Mesendoderm (in vitro differentiated cells): ENCODE measurements around the gene INSYN1.

Experiments
- DNase-seq: peaks from one replicate; pipeline ENCODE4 v3.0.0; 2013
- H2AK5ac ChIP-seq: 2 replicates; pipeline ENCODE4 v1.6.1; 2013; ENCODE audit warnings: low read length, inconsistent platforms
- H2BK120ac ChIP-seq: 2 replicates; pipeline ENCODE4 v1.6.1; 2013; ENCODE audit warnings: low read depth, mild to moderate bottlenecking, low read length, moderate library complexity, mixed read lengths
- H2BK15ac ChIP-seq: replicated peaks from 2 replicates; pipeline ENCODE4 v1.6.1; 2013; ENCODE audit warnings: low read depth, mild to moderate bottlenecking, moderate library complexity
- H2BK5ac ChIP-seq: 2 replicates; pipeline ENCODE4 v1.6.1; 2013; ENCODE audit warnings: low read length, inconsistent platforms
- H3K18ac ChIP-seq: 2 replicates; pipeline ENCODE4 v1.6.1; 2013; ENCODE audit warnings: mild to moderate bottlenecking, low read length, mixed read lengths
- H3K23ac ChIP-seq: one replicate; pipeline ENCODE4 v1.6.1; 2013; ENCODE audit warnings: low read length
- H3K27ac ChIP-seq: 2 replicates; pipeline ENCODE4 v1.5.1; 2013; ENCODE audit warnings: low read depth, mild to moderate bottlenecking, inconsistent platforms, low read length, moderate library complexity
- H3K27me3 ChIP-seq: 2 replicates; pipeline ENCODE4 v1.6.1; 2013; ENCODE audit warnings: low read length, control low read depth, mild to moderate bottlenecking, inconsistent platforms; ENCODE audit not compliant: insufficient read depth, poor library complexity
- H3K36me3 ChIP-seq: 2 replicates; pipeline ENCODE4 v1.6.1; 2013; ENCODE audit warnings: low read length, inconsistent platforms; ENCODE audit not compliant: control insufficient read depth, insufficient read depth
- H3K4ac ChIP-seq: one replicate; pipeline ENCODE4 v1.6.1; 2013; ENCODE audit warnings: low read depth, mild to moderate bottlenecking, low read length, moderate library complexity
- H3K4me1 ChIP-seq: 2 replicates; pipeline ENCODE4 v1.6.1; 2013; ENCODE audit warnings: low read depth, low read length, inconsistent platforms; ENCODE audit not compliant: control insufficient read depth
- H3K4me2 ChIP-seq: 2 replicates; pipeline ENCODE4 v1.6.1; 2013; ENCODE audit warnings: low read length
- H3K4me3 ChIP-seq: 2 replicates; pipeline ENCODE4 v1.5.1; 2013; ENCODE audit warnings: mild to moderate bottlenecking, low read length
- H3K56ac ChIP-seq: one replicate; pipeline ENCODE4 v1.6.1; 2013; ENCODE audit warnings: low read length
- H3K79me1 ChIP-seq: 2 replicates; pipeline ENCODE4 v1.6.1; 2013; ENCODE audit warnings: low read length, inconsistent platforms
- H3K79me2 ChIP-seq: 2 replicates; pipeline ENCODE4 v1.6.1; 2013; ENCODE audit warnings: mild to moderate bottlenecking, low read length; ENCODE audit not compliant: control insufficient read depth, insufficient read depth
- H3K9ac ChIP-seq: 2 replicates; pipeline ENCODE4 v1.6.1; 2013; ENCODE audit warnings: low read length, inconsistent platforms
- H4K5ac ChIP-seq: one replicate; pipeline ENCODE4 v1.6.1; 2013; ENCODE audit warnings: low read length
- H4K8ac ChIP-seq: one replicate; pipeline ENCODE4 v1.6.1; 2013; ENCODE audit warnings: low read depth, mild to moderate bottlenecking, control low read depth, low read length, moderate library complexity
- WGBS: extraction: QIAGEN DNeasy Blood & Tissue Kit; methylation state at CpG from one replicate; pipeline ENCODE4 v1.1.7; 2013; ENCODE audit warnings: low lambda C conversion rate, missing lambda C conversion rate; ENCODE audit not compliant: insufficient coverage; ENCODE audit errors: extremely low coverage; 5-methylcytosine and 5-hydroxymethylcytosine counted together

The INSYN1 gene

DNA sequence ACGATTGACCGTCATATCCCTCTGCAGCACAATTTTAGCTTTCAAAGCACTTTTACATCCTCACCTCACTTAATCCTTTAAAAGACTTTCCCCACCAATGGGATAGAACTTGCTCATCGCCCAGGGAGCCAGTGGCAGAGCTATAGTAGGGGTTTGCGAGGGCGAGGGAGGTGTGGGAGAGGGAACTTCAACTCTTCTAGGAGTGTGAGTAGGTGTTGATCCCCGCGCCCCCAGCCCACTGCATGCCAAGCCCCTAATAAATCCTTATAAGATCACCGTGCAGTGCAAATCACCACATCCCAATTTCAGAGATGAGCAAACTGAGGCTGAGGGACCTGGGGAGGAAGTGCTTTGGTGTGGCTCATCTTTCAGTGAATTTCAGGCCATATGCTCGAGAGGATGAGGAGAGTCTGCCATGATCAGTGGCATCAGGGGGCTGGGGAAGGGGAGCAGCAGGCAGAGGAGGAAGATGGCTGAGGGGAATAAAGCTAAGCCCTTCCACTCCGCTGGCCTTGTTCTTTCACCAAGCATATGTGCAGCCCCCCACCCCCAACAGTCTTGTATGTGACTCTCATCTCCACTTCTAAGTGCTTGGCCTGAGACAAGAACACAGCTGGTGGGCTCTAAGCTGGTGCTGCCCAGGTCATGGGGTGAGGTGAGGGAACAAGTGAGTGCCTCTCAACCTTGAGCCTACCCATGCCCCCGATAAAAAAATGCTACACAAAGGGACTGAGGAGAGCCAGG, 5.1 kb downstream of the INSYN1 start:
- no peak overlapping the region for H3K4ac ChIP-seq
- whole genome bisulfite sequencing = no CpG with 5 or more reads among the region's 11 CpGs

DNA sequence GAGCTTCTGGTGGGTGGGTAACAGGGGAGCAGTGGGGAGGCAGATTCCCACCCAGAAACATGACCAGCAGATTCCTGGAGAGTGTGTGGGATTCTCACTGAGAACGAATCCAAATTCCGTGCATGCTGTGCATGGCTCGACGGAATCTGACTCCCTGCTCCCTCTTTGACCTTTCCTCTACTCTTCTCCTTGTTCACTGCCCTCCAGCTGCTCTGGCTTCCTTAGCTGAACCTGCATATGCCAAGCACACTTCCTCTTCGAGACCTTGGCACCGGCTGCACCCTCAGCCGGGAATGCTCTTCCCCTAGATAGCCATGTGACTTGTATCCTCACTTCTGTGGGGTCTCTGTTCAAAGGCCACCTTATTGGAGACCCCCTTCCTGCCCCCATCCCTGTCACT, 6.3 kb downstream of the INSYN1 start:
- Histone ChIP-seq H3K56ac (no peak overlapping the region), H2BK120ac (no peak overlapping the region), H3K4me2 (no peak overlapping the region), H3K79me2 (no peaks in the 10 kb centered on the region), H3K23ac (no peak overlapping the region), H2AK5ac (no peak overlapping the region), H3K4me1 (peaks cover 21% of the 10 kb centered on the region), H4K8ac (no peak overlapping the region), H3K4me3 (no peak overlapping the region), H3K18ac (no peak overlapping the region), H2BK15ac (no peak overlapping the region), H4K5ac (no peak overlapping the region), H3K4ac (no peak overlapping the region), H3K79me1 (no peaks in the 10 kb centered on the region), H3K27me3 (no peaks in the 10 kb centered on the region), H3K9ac (no peak overlapping the region), H3K36me3 (no peaks in the 10 kb centered on the region), H3K27ac (no peak overlapping the region), H2BK5ac (no peak overlapping the region)
- DNase-seq = no peak
- no CpG with 5 or more reads among the region's 7 CpGs for WGBS

More for the DNA sequence above, 5.1 kb downstream of the INSYN1 start:
- no peak overlapping the region for H3K4me2 ChIP-seq
- no peak overlapping the region for H2BK5ac ChIP-seq
- H2BK120ac ChIP-seq = no peak overlapping the region
- no peaks in the 10 kb centered on the region for H3K79me2 ChIP-seq
- no peak overlapping the region for H4K5ac ChIP-seq
- H3K27ac ChIP-seq = no peak overlapping the region
- no peaks in the 10 kb centered on the region for H3K79me1 ChIP-seq
- H4K8ac ChIP-seq = no peak overlapping the region
- H3K56ac ChIP-seq = no peak overlapping the region
- H3K36me3 ChIP-seq = no peaks in the 10 kb centered on the region
- H3K27me3 ChIP-seq = no peaks in the 10 kb centered on the region
- DNase-seq = no peak
- H3K4me3 ChIP-seq = no peak overlapping the region
- no peak overlapping the region for H3K23ac ChIP-seq
- H3K4me1 ChIP-seq = peaks cover 16% of the 10 kb centered on the region
- H3K18ac ChIP-seq = no peak overlapping the region
- H2AK5ac ChIP-seq = no peak overlapping the region
- H2BK15ac ChIP-seq = no peak overlapping the region
- no peak overlapping the region for H3K9ac ChIP-seq

DNA sequence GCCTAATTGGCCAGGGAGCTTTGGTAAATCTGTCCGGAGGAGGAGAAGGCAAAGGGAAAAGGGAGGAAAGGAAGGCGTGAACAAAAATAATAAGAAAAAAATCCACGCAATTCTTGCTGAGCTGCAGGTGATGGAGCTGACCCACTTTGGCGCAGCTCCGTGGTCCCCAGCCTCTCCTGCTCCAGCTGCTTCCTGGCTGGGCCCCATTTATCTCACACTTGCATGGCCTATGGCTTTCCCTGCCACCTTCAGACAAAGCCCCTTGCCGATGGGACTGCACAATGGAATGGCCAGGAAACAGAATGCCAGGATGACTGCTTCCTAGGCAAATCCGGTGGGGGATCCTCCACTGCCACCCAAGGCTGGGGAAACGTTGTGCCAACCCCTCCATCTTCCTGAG, 6.9 kb downstream of the INSYN1 start:
- Histone ChIP-seq H3K4ac (no peak overlapping the region), H2BK15ac (no peak overlapping the region), H3K56ac (no peak overlapping the region), H3K79me2 (no peaks in the 10 kb centered on the region), H3K36me3 (no peaks in the 10 kb centered on the region), H3K23ac (no peak overlapping the region), H4K5ac (no peak overlapping the region), H3K4me1 (peaks cover 18% of the 10 kb centered on the region), H3K4me2 (no peak overlapping the region), H3K18ac (no peak overlapping the region), H2BK120ac (no peak overlapping the region), H3K9ac (no peak overlapping the region), H2BK5ac (no peak overlapping the region), H3K27me3 (no peaks in the 10 kb centered on the region), H4K8ac (no peak overlapping the region), H3K79me1 (no peaks in the 10 kb centered on the region), H2AK5ac (no peak overlapping the region), H3K4me3 (no peak overlapping the region), H3K27ac (no peak overlapping the region)
- DNase-seq = no peak
- no CpG with 5 or more reads among the region's 8 CpGs for WGBS

DNA sequence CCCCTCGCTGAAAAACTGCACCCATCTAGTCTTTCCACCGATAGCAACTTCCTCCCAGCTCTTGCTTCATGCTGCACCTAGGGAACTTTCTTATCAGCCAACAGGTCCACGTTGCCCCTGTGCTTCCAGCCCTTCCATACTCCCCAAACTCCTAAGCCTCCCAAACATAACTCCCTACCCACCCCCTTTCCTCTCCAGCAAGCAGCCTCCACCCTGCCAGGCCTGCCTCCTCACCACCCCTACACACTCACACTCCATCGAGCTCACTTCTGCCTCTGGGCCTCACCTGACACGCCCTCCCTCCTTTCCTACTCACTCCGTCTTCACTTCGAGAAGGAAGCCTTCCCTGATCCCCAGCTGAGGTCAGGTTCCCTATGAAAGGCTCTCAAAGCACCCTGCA, 8.1 kb downstream of the INSYN1 start:
- no peak overlapping the region for H3K9ac ChIP-seq
- peak overlapping the region; percentile 64 for H2AK5ac ChIP-seq
- H3K56ac ChIP-seq = peak overlapping the region; percentile 40
- no peak overlapping the region for H3K4ac ChIP-seq
- H3K4me1 ChIP-seq = peaks cover 18% of the 10 kb centered on the region
- H2BK120ac ChIP-seq = no peak overlapping the region
- no peak overlapping the region for H3K23ac ChIP-seq
- H2BK15ac ChIP-seq = no peak overlapping the region
- H3K79me2 ChIP-seq = no peaks in the 10 kb centered on the region
- H3K18ac ChIP-seq = no peak overlapping the region
- no peak overlapping the region for H3K4me3 ChIP-seq
- no peak overlapping the region for H3K27ac ChIP-seq
- H3K4me2 ChIP-seq = no peak overlapping the region
- no peaks in the 10 kb centered on the region for H3K27me3 ChIP-seq
- no peak overlapping the region for H4K8ac ChIP-seq
- WGBS = no CpG with 5 or more reads among the region's 7 CpGs
- no peaks in the 10 kb centered on the region for H3K36me3 ChIP-seq
- no peak overlapping the region for H4K5ac ChIP-seq
- H2BK5ac ChIP-seq = no peak overlapping the region
- DNase-seq = no peak
- no peaks in the 10 kb centered on the region for H3K79me1 ChIP-seq

DNA sequence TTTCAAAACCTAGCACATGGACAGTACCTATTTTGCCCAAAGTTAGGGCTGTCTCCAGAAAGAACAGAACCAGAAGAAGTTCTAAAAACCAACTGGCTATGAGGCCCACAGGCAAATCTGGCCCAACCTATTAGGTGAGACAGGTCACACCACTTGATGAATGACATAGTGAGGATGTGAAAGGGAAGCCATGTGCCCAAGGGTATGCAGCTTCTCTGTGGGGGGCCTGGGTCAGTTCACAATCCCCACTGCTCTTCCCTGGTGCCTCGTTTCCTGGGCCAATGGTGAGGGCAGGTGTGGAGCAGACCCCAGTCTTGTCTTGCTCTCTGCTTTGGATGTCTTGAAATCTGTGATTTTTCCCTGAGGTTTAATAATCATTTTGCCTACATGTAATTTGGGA, 8.9 kb downstream of the INSYN1 start:
- no peak overlapping the region for H4K5ac ChIP-seq
- H2AK5ac ChIP-seq = no peak overlapping the region
- no peak overlapping the region for H4K8ac ChIP-seq
- H3K79me1 ChIP-seq = no peaks in the 10 kb centered on the region
- H3K79me2 ChIP-seq = no peaks in the 10 kb centered on the region
- H3K18ac ChIP-seq = no peak overlapping the region
- no peak overlapping the region for H3K4ac ChIP-seq
- no peak overlapping the region for H3K56ac ChIP-seq
- H3K4me1 ChIP-seq = peaks cover 18% of the 10 kb centered on the region
- no peak overlapping the region for H3K27ac ChIP-seq
- no peak overlapping the region for H3K4me2 ChIP-seq
- no peak overlapping the region for H2BK5ac ChIP-seq
- no peak overlapping the region for H3K9ac ChIP-seq
- no peak overlapping the region for H3K4me3 ChIP-seq
- no peak overlapping the region for H3K23ac ChIP-seq
- no peak overlapping the region for H2BK120ac ChIP-seq
- H3K27me3 ChIP-seq = no peaks in the 10 kb centered on the region
- no CpG with 5 or more reads among the region's 1 CpG for WGBS
- no peaks in the 10 kb centered on the region for H3K36me3 ChIP-seq
- no peak overlapping the region for H2BK15ac ChIP-seq
- DNase-seq = peak; percentile 84

DNA sequence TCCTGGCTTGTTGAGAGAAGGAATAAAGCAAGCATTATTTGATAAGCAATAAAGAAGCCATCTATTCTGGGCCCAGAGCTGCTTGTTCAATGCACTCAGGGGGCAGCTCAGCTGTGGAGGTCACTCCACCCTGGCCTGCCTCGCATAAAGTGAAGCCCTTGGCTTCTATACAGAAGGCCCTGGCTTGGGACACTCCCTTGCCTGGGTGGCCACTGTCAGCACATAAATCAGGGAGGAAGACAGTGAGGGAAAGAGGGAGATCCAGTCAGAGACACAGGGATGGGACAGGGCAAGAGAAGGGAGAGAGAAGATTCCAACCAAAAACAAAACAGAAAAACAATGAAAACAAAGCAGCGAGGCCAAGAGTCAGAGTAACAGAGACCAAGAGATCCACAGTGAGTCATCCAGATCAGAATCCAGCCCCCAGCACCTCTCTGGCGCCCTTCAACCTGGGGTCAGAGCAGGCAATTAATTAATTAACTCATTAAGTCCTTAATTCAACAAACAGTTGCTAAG, 11.8 kb downstream of the INSYN1 start:
- Histone ChIP-seq H3K4me2 (no peak overlapping the region), H2BK15ac (no peak overlapping the region), H3K9ac (no peak overlapping the region), H3K27me3 (no peaks in the 10 kb centered on the region), H3K4me1 (peaks cover 16% of the 10 kb centered on the region), H3K27ac (no peak overlapping the region), H3K23ac (no peak overlapping the region), H3K18ac (no peak overlapping the region), H4K8ac (no peak overlapping the region), H3K79me1 (no peaks in the 10 kb centered on the region), H4K5ac (no peak overlapping the region), H3K4ac (no peak overlapping the region), H3K4me3 (no peak overlapping the region), H3K79me2 (no peaks in the 10 kb centered on the region), H2BK120ac (no peak overlapping the region), H3K56ac (no peak overlapping the region), H3K36me3 (no peaks in the 10 kb centered on the region), H2AK5ac (no peak overlapping the region), H2BK5ac (no peak overlapping the region)
- no CpG with 5 or more reads among the region's 3 CpGs for WGBS
- DNase-seq = no peak
